BE2C (cell line): ENCODE results near the gene SLC25A22.

Experiments
- DNase-seq: peaks from one replicate; pipeline ENCODE4 v3.0.0-alpha.2; 2020
- H3K27me3 ChIP-seq: fragments of 250-450 bp; sonication (Bioruptor Pico); 2 replicates; pipeline ENCODE4 v1.5.1; 2020; ENCODE audit warnings: mild to moderate bottlenecking
- H3K36me3 ChIP-seq: fragments of 250-450 bp; sonication (Bioruptor Pico); 2 replicates; pipeline ENCODE4 v1.5.1; 2020; ENCODE audit warnings: mild to moderate bottlenecking
- H3K4me1 ChIP-seq: fragments of 250-450 bp; sonication (Bioruptor Pico); 2 replicates; pipeline ENCODE4 v1.5.1; 2020
- H3K4me3 ChIP-seq: 2 replicates; pipeline ENCODE4 v1.5.1; 2011; ENCODE audit warnings: low read depth, low read length
- H3K9me3 ChIP-seq: fragments of 250-450 bp; sonication (Bioruptor Pico); 2 replicates; pipeline ENCODE4 v1.5.1; 2020
- TF ChIP-seq, protein P1 (sequence below): IDR thresholded peaks from 2 replicates; pipeline ENCODE4 v1.5.1; 2012; ENCODE audit warnings: mild to moderate bottlenecking, low read depth, low read length

SLC25A22 gene

DNA sequence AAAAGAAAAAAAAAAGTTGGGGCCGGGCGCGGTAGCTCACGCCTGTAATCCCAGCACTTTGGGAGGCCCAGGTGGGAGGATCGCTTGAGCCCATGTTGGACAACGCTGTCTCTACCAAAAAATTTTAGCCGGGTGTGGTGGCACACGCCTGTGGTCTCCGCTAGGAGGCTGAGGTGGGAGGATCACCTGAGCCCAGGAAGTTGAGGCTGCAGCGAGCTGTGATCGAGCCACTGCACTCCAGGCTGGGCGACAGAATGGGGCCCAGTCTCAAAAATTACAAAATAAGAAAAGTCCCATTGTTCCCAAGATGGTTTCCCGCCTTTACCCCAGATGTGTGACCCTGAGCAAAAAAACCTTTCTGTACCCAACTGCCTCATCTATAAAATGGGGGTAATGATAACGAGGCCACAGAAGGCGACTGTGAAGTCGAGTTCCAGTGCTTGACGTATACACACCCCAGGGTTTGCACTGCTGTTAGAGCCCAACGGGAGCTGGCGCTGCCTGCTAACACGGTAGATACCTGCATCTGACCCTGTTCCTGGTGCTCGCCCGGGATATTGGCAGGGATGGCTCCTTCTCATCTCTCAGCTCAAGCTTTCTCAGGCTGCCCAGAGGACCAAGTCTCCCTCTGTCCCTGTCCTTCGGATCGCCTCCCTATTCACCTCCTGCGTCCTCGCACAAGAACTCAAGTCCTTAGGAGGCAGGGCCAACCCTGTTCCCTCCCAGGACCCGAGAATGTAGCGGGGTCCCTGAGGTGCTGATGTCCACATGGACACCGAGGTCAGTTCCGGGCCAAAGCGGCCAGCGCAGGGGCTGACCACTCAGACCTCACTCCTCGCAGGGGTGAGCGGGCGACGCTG is 10.6 kb upstream of the SLC25A22 start:
- no peak for DNase-seq
- H3K27me3 ChIP-seq, result no peaks in the 10 kb centered on the region
- H3K9me3 ChIP-seq, result no peaks in the 10 kb centered on the region
- TF ChIP-seq, protein P1, sequence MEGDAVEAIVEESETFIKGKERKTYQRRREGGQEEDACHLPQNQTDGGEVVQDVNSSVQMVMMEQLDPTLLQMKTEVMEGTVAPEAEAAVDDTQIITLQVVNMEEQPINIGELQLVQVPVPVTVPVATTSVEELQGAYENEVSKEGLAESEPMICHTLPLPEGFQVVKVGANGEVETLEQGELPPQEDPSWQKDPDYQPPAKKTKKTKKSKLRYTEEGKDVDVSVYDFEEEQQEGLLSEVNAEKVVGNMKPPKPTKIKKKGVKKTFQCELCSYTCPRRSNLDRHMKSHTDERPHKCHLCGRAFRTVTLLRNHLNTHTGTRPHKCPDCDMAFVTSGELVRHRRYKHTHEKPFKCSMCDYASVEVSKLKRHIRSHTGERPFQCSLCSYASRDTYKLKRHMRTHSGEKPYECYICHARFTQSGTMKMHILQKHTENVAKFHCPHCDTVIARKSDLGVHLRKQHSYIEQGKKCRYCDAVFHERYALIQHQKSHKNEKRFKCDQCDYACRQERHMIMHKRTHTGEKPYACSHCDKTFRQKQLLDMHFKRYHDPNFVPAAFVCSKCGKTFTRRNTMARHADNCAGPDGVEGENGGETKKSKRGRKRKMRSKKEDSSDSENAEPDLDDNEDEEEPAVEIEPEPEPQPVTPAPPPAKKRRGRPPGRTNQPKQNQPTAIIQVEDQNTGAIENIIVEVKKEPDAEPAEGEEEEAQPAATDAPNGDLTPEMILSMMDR, result no peak
- peaks cover 6% of the 10 kb centered on the region for H3K4me1 ChIP-seq
- peak overlapping the region; percentile 81 for H3K4me3 ChIP-seq
- H3K36me3 ChIP-seq, result peaks cover 28% of the 10 kb centered on the region

DNA sequence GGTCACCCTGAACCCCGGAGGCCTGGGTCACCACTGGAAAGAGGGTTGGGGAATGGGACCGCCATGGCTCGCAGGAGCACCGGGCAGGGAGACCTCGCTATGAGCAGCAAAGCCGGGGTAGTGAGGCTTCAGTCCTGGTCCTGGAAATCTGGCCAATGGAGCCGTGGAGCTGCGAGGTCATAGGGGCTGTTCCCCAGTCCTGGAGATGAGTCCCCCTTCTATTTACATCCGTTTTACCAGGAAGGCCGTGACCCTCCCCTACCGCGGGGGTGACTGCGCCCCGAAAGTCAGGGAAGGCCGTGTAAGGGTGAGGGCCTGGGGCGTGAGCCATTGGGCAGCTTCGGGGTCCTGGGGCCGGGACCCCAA is 6.5 kb upstream of the SLC25A22 start:
- Histone ChIP-seq H3K27me3 (no peaks in the 10 kb centered on the region), H3K4me3 (peak overlapping the region; percentile 41), H3K36me3 (no peaks in the 10 kb centered on the region), H3K4me1 (peaks cover 4% of the 10 kb centered on the region; the same call in 1 of the 2 replicates), H3K9me3 (no peaks in the 10 kb centered on the region)
- DNase-seq, result no peak
- TF ChIP-seq, protein P1, result no peak

DNA sequence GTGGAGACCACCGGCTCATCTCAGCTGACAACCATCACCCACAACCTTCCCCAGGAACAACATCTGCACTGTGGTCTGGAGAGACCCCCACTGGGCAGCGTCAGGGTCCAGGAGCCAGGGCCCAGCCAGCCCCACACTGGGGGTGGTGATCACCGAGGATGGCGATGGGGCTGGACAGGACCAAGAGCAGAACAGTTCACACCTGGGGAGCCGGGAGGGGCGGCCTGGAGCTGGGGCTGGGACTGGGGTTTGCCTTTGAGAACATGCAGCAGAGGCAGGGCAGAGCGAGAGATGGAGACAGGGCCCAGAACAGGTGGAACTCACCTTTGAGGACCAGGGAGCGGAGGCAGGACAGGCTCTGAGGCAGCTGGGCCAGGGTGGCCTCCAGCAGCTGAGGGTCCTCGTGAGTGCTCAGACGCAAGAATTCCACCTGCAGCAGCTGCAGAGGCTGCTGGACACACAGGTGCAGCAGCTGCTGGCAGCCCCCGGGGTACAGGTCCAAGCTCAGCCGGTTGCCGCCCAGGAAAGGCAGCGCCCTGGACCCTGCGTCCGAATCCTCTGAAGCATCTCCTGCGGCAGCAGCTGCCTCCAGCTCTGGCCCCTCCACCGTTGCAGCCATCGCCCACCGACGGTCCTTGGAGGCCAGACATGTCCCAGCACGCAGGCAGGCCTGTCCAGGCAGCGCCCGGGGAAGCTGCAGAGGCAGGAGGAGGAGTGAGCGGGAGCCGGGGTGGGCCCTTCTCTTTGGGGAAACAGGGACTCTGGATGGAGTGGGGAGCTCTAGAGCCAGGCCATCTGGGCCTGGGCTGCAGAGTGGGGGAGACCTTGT is 5.9 kb upstream of the SLC25A22 start:
- Histone ChIP-seq H3K4me3 (peak overlapping the region; percentile 41; the same call in 1 of the 2 replicates), H3K36me3 (no peaks in the 10 kb centered on the region), H3K9me3 (no peaks in the 10 kb centered on the region), H3K27me3 (no peaks in the 10 kb centered on the region), H3K4me1 (peaks cover 4% of the 10 kb centered on the region; the same call in 1 of the 2 replicates)
- no peak for DNase-seq
- TF ChIP-seq, protein P1, result no peak

DNA sequence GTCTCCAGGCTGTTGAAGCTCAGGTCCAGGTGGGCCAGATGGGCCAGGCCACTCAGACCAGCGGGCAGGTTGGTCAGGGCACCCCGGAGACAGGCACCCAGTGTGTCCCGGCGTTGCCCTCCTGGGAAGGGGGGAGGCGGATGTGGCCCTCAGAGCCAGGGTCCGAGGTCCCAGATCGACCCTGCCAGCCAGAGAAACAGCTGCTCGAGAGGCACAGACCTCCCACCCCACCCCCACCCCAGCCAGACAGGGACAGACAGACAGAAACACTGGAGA is 5.3 kb upstream of the SLC25A22 start:
- H3K4me1 ChIP-seq, result peaks cover 4% of the 10 kb centered on the region; the same call in 1 of the 2 replicates
- DNase-seq, result no peak
- TF ChIP-seq, protein P1, result no peak
- H3K9me3 ChIP-seq, result no peaks in the 10 kb centered on the region
- no peaks in the 10 kb centered on the region for H3K27me3 ChIP-seq
- no peak overlapping the region for H3K4me3 ChIP-seq
- no peaks in the 10 kb centered on the region for H3K36me3 ChIP-seq

DNA sequence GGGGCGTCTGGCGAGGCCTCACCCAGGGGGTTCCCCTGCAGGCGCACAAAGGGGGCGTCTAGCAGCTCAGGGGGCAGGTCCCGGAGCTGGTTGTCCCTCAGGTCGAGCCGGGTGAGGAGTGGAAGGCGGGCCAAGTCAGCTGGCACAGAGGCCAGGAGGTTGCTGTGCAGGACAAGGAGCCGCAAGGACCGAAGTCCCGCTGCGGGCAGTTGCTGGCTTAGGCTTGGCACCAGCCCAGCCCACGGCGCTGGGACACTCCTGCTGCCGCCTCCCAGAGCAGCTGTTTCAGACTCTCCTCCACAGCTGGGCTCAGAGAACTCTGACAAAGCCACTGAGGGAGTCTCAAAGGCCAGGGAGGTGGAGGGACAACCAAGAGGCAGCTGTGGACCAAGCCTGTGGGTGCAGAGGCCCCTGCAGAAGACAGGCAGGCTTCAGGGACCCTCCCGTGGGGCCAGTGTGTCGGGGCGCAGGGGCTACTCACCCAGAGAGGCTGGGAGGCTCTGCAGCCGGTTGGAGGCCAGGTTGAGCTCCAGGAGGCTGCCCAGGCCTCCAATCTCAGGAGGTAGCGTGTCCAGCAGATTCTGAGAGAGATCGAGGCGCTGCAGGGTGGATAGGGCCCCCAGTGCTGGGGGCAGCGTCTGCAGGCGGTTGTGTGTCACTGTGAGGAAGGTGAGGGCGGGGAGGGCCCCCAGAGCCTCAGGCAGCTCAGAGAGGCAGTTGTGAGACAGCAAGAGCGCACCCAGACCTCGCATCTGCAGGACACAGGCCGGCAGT is 4.8 kb upstream of the SLC25A22 start:
- H3K36me3 ChIP-seq, result no peaks in the 10 kb centered on the region
- TF ChIP-seq, protein P1, result no peak
- no peak for DNase-seq
- H3K4me1 ChIP-seq, result peaks cover 4% of the 10 kb centered on the region; the same call in 1 of the 2 replicates
- no peaks in the 10 kb centered on the region for H3K9me3 ChIP-seq
- H3K4me3 ChIP-seq, result no peak overlapping the region
- no peaks in the 10 kb centered on the region for H3K27me3 ChIP-seq
